MV-4-11 (cell line): ENCODE results near the gene VSIG10L.

Experiments used
- DNase-seq: peaks from one replicate; lab custom pipeline; 2025; lab: John Stamatoyannopoulos, UW

Gene VSIG10L

GRCh38 chr19:51341976-51342580 lies at the start of gene VSIG10L:
VSIG10L (minus strand) TSS chr19:51342139; CDS start chr19:51342124, 15 bp downstream.
- no peak for DNase-seq

GRCh38 chr19:51391073-51391611 lies 49.2 kb upstream of the VSIG10L start:
- DNase-seq = no peak

- DNase-seq = no peak
These were observed 47.2 kb upstream of the VSIG10L start for GRCh38 chr19:51389143-51389542.

GRCh38 chr19:51387924-51388389 lies 46.0 kb upstream of the VSIG10L start, which contains the start of gene LIM2:
LIM2 (minus strand) TSS chr19:51387974; CDS start chr19:51387443, 531 bp downstream.
- DNase-seq = no peak

- no peak for DNase-seq
These were observed 45.1 kb upstream of the VSIG10L start for GRCh38 chr19:51386882-51387520.

GRCh38 chr19:51382004-51382403 lies 40.1 kb upstream of the VSIG10L start:
- no peak for DNase-seq

- DNase-seq = no peak
These were observed 38.4 kb upstream of the VSIG10L start for GRCh38 chr19:51380379-51380778.

- no peak for DNase-seq
These were observed 35.5 kb upstream of the VSIG10L start for GRCh38 chr19:51377422-51377821.

- peak; percentile 88 for DNase-seq
These were observed 33.7 kb upstream of the VSIG10L start for GRCh38 chr19:51375504-51376221.

- peak; percentile 99 for DNase-seq
These were observed 30.9 kb upstream of the VSIG10L start, which contains the start of gene NKG7 for GRCh38 chr19:51372649-51373504. NKG7 (minus strand) TSS chr19:51372654; CDS start chr19:51372535, 119 bp downstream.

GRCh38 chr19:51372021-51372648 lies 30.2 kb upstream of the VSIG10L start:
- no peak for DNase-seq

GRCh38 chr19:51371186-51371690 lies 29.3 kb upstream of the VSIG10L start:
- no peak for DNase-seq

GRCh38 chr19:51370230-51370629 lies 28.3 kb upstream of the VSIG10L start:
- no peak for DNase-seq

- DNase-seq = peak; percentile 27
These were observed 26.7 kb upstream of the VSIG10L start, which contains the start of gene CLDND2 for GRCh38 chr19:51368366-51369282. CLDND2 (minus strand) TSS chr19:51369003; CDS start chr19:51368577, 426 bp downstream.

GRCh38 chr19:51367565-51368365 lies 25.8 kb upstream of the VSIG10L start:
- DNase-seq = peak; percentile 99

GRCh38 chr19:51367255-51367564 lies 25.3 kb upstream of the VSIG10L start:
- DNase-seq = no peak

- peak; percentile 99 for DNase-seq
These were observed 24.7 kb upstream of the VSIG10L start for GRCh38 chr19:51366389-51367254.

GRCh38 chr19:51365965-51366388 lies 24.0 kb upstream of the VSIG10L start, which contains the start of gene ETFB:
ETFB (minus strand) TSS chr19:51366388; CDS start chr19:51366326, 62 bp downstream.
- DNase-seq = no peak
